ENCODE measurements around the gene LRRC2.

DNA sequence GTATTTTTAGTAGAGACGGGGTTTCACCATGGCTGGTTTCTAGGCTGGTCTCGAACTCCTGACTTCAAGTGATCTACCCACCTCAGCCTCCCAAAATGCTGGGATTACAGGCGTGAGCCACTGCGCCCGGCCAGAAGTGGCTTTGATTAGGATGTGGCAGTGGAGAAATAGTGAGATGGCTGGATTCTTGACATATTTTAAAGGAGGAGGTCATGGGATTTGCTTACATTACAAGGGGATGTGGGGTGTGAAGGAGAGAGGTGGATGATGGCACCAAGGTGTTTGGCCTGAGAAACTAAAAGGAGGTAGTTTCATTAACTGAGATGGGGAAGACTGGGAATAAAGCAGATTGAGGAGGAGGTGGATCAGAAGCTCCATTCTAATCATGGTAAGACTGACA, 86.4 kb downstream of the LRRC2 start:
- TF ChIP-seq, protein P1, sequence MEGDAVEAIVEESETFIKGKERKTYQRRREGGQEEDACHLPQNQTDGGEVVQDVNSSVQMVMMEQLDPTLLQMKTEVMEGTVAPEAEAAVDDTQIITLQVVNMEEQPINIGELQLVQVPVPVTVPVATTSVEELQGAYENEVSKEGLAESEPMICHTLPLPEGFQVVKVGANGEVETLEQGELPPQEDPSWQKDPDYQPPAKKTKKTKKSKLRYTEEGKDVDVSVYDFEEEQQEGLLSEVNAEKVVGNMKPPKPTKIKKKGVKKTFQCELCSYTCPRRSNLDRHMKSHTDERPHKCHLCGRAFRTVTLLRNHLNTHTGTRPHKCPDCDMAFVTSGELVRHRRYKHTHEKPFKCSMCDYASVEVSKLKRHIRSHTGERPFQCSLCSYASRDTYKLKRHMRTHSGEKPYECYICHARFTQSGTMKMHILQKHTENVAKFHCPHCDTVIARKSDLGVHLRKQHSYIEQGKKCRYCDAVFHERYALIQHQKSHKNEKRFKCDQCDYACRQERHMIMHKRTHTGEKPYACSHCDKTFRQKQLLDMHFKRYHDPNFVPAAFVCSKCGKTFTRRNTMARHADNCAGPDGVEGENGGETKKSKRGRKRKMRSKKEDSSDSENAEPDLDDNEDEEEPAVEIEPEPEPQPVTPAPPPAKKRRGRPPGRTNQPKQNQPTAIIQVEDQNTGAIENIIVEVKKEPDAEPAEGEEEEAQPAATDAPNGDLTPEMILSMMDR (conservative IDR thresholded peaks at IDR 0.05; ENCODE audit: low read depth, low read length): no peak
- no peak for TF ChIP-seq EZH2 (IDR thresholded peaks at IDR 0.05; ENCODE audit: low read length, unreplicated experiment)

All from PC-3 (cell line).